Posterior cingulate gyrus (tissue), 11 donors: ENCODE data around the gene ANLN.
"Not testable (repeated sequence)": the region's sequence is repeated elsewhere in the genome, so short reads cannot be mapped to it uniquely, and the experiment has no call there.

Experiments used
- DNase-seq, 10 donors: peaks; one replicate each; pipeline versions ENCODE4 v3.0.0 to v3.0.0-alpha.2; 2020 to 2021; ENCODE audit warnings: mixed read lengths in 3 of 10
- intact Hi-C: fragments of 100-400 bp; cut with DNase I; formaldehyde crosslinking; loops from one replicate; pipeline ENCODE4 v1.15.1; 2023

The ANLN gene

DNA sequence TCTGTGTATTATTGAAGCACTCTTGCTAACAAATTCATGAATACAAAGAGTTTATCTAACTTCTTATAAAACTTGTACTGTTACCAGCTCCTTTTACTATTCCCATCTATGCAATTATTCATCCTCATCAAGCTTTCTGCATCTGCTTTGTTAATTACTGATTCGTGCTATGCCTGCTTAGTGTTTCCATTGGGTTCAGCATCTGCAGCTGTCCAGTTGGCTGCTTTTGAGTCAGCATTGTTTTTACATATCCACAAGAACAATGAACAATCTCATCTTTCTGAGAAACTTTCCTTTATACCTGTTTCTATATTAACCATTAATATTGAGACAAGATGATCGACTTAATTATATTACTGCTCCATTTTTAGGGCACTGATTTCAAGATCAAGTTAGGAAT is 19.6 kb upstream of the ANLN start:
- no peak for DNase-seq
- intact Hi-C loops: no loop called here

GRCh38 chr7:36372156-36372555 is 17.5 kb upstream of the ANLN start:
- intact Hi-C loops: no loop called here
- no peak for DNase-seq

DNA sequence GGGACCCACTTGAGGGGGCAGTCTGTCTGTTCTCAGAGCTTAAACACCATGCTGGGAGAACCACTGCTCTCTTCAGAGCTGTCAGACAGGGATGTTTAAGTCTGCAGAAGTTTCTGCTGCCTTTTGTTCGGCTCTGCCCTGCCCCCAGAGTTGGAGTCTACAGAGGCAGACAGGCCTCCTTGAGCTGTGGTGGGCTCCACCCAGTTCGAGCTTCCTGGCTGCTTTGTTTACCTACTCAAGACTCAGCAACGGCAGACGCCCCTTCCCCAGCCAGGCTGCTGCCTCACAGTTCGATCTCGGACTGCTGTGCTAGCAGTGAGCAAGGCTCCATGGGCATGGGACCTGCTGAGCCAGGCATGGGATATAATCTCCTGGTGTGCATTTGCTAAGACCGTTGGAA is 11.1 kb upstream of the ANLN start:
- DNase-seq: not testable (repeated sequence)

GRCh38 chr7:36379831-36380504 is 9.7 kb upstream of the ANLN start:
- no peak for DNase-seq
- intact Hi-C loops: no loop called here

More for the DNA sequence above, 11.1 kb upstream of the ANLN start:
- intact Hi-C loops: not testable (repeated sequence)

GRCh38 chr7:36381056-36381455 is 8.6 kb upstream of the ANLN start:
- no peak for DNase-seq
- intact Hi-C loops: no loop called here

DNA sequence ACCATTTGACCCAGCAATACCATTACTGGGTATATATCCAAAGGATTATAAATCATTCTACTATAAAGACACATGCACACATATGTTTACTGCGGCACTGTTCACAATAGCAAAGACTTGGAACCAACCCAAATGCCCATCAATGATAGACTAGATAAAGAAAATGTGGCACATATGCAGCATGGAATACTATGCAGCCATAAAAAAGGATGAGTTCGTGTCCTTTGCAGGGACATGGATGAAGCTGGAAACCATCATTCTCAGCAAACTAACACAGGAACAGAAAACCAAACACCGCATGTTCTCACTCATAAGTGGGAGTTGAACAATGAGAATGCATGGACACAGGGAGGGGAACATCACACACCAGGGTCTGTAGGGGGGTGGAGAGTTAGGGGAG is 6.4 kb upstream of the ANLN start:
- intact Hi-C loops, DNase-seq: not testable (repeated sequence)

GRCh38 chr7:36385646-36386045 is 4.0 kb upstream of the ANLN start:
- intact Hi-C loops, DNase-seq: not testable (repeated sequence)

DNA sequence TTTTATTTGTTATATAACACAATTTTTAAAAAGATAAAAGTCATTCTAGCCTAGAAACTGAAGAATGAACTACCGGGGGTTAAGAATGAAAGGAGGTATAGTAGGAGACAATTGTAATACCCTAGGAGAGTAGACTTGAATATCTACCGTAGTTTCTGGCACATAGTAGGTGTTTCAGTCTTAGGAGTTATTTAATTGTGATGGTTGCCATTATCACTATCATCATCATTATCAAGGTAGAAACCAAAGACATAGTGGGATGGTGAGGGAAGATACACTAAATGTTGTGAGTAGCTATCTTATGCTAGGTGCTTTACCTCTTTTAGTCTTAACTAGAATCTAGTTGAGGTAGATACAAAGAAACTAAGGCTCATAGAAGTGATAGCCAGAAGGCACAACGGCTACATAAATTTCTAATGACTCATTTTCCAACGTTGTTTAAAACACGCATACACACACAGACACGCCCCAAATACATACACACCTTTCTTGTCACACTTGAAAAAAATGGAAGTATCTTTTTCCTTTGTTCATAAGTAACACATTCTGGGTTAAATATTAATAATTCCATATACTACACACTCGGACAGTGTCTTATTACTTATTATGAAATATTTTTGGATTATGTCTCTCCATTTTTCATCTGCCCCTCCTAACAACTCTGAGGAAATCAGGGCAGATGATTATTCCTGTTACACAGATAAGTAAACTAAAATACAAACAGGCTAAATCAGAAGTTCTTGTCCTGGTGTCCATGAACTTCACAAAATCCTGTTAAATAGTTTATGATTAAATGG is 2.0 kb upstream of the ANLN start:
- DNase-seq: no peak
- intact Hi-C loops: no loop called here

DNA sequence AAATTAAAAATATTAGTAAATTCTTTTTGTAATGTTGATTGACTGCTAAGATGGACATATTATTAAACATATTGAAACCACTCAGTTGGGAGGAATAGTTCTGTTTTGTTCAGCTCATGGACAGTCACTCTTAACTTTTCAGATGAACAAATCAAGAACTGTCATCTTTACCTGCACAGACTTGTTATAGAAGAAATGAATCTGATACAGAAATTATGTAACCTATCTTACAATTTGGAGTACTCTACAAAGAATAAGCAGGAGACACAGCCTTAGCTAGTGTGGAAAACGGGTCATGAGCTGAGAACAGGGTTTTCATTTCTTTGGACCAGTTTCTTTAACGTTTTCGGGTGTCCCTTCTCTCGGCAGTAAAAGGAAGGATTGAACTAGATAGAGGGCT is 1.2 kb upstream of the ANLN start:
- DNase-seq: no peak
- intact Hi-C loops: no loop called here

- DNase-seq: peak in 8 of 10 donors; percentile 14 to 92 (median 38)
- intact Hi-C loops: no loop called here
These were observed 783 bp downstream of the ANLN start for GRCh38 chr7:36390199-36391090.

- intact Hi-C loops: no loop called here
These were observed 2.0 kb downstream of the ANLN start for GRCh38 chr7:36391436-36392198.

DNA sequence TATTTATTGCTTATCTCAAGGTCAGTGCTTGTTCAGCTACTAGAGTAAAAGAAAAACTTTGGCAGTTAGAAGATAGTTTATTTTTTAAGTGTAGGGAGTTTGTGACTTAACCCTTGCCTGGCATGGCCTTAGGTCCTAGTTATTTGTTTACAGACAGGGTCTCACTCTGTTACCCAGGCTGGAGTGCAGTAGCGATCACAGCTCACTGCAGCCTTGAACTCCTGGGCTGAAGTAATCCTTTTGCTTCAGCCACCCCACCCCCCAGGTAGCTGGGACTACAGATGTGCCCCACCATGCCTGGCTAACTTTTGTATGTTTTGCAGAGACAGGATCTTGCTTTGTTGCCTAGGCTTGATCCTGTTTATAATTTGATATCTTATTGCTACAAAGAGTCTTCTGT is 4.2 kb downstream of the ANLN start:
- intact Hi-C loops: no loop called here
- no peak for DNase-seq

More at GRCh38 chr7:36391436-36392198, 2.0 kb downstream of the ANLN start:
- no peak for DNase-seq

GRCh38 chr7:36395171-36395894 is 5.7 kb downstream of the ANLN start:
- DNase-seq: no peak
- intact Hi-C loops: no loop called here

- intact Hi-C loops: no loop called here
These were observed 6.5 kb downstream of the ANLN start for GRCh38 chr7:36396150-36396549.

GRCh38 chr7:36400036-36400435 is 10.4 kb downstream of the ANLN start:
- intact Hi-C loops: no loop called here
- DNase-seq: no peak

More at GRCh38 chr7:36396150-36396549, 6.5 kb downstream of the ANLN start:
- DNase-seq: no peak

GRCh38 chr7:36400606-36401005 is 10.9 kb downstream of the ANLN start:
- DNase-seq: no peak
- intact Hi-C loops: no loop called here

DNA sequence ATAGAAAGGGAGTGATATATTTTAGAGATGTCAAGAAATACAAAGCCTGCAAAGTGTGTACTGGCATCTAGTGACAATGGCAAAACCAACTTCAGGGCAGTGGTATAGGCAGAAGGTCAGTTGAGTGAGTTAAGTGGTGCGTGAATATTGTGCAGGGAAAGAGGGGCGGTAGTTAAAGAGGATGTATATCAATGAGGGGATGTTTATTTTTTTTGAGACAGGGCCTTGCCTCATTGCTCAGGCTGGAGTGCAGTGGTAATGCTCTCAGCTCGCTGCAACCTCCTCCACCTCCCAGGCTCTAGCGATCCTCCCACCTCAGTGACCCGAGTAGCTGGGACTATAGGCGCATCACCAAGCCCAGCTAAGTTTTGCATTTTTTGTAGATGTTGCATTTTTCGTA is 13.8 kb downstream of the ANLN start:
- DNase-seq: no peak
- intact Hi-C loops: no loop called here

- DNase-seq: no peak
- intact Hi-C loops: no loop called here
These were observed 15.2 kb downstream of the ANLN start for GRCh38 chr7:36404639-36405408.

DNA sequence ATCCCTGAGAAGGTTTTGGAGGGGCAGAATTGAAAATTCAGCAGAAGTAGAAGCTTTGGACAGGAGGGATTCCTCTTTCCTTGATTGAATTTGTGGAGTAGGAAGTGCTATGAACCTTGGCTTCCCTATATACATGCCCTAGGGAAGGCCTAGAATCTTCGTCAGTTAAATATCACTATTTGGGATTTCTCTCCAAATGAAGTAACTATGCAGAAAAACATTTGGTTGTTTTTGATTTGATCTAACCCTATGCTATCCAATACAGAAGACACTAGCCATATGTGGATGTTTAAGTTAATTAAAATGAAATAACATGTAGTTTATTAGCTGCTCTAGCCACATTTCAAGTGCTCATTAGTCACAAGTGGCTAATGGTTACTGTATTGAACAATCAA is 15.7 kb downstream of the ANLN start:
- DNase-seq: no peak
- intact Hi-C loops: no loop called here
